GM19438 (cell line): ENCODE results near the gene SPATS2.

ENCODE experiments used
- ATAC-seq: cut with Tn5 transposase; IDR thresholded peaks from one replicate; pipeline ENCODE4 v1.9.1; 2021; ENCODE audit warnings: low read depth; ENCODE audit not compliant: unreplicated experiment

SPATS2 gene

GRCh38 chr12:49458816-49459215 lies 91.6 kb downstream of the SPATS2 start:
- ATAC-seq: no peak

- no peak for ATAC-seq
Measured at GRCh38 chr12:49461221-49461620, 94.0 kb downstream of the SPATS2 start.

GRCh38 chr12:49462083-49462744 lies 95.0 kb downstream of the SPATS2 start:
- no peak for ATAC-seq

DNA sequence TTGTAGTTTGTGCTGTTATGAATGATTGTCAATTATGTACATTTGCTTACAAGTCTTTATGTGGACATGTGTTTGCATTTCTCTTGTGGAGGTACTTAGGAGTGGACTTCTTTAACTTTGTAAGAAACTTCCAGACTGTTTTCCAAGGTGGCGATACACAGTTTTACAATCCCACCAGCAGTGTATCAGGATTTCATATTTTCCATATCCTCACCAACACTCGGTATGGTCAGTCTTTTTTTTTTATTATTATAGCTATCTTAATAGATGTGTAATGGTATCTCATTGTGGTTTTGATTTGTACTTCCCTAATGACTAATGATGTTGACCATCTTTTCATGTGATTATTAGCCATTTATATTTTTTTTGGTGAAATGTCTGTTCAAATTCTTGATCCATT lies 97.9 kb downstream of the SPATS2 start:
- no peak for ATAC-seq

DNA sequence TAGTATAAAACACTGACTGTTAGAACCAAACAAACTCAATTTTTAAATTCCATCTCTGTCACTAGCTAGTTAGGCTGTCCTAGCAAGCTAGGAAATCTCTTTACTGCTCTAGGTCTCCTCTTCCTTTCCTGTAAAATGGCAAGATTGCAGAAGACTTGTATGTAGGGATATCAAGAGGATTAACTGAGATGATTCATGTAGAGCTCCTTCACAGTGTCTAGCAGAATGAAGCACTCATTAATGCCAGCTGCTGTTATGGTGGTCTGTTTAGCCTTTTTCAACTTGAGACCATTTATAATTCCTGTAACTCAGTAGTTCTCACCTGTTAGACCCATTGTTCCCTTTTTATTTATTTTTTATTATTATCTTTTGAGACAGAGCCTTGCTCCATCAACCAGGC lies 103.7 kb downstream of the SPATS2 start:
- no peak for ATAC-seq

- no peak for ATAC-seq
Measured at GRCh38 chr12:49471557-49471956, 104.3 kb downstream of the SPATS2 start.

- ATAC-seq: no peak
Measured at GRCh38 chr12:49476091-49476490, 108.8 kb downstream of the SPATS2 start.

DNA sequence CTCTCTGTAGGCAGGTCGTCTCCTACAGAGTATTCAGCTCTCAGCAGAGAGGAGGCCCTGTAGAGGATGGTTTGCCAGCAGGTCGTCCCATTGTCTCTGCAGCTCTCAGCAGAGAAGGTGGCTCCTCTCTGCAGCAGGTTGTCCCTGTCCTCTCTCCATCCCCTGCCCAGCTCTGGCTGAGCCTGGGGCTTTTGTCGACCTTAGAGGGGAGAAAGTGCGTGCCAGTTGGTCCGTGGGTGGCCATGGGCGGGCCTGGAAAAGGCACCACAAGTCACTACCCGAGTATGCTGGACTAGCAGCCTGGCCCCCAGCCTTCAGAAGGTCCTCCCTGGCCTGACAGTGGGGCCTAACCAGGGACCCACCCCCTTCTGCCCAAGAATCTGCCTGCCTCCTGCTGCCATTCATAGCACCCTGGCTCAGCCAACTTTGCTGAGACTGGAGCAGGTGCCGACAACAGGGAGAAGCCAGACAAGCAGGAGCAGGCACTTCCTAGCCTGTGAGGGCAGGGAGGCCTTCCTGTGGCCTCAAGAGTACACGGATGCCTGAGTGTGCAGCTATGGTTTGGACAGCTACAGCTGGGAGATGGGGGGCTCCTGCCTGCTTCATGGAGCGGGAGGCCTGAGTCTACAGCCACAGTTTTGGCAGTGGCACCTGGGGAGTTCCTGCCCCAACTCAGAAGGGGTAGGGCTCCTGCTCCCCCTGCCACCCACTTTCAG lies 111.8 kb downstream of the SPATS2 start:
- no peak for ATAC-seq

DNA sequence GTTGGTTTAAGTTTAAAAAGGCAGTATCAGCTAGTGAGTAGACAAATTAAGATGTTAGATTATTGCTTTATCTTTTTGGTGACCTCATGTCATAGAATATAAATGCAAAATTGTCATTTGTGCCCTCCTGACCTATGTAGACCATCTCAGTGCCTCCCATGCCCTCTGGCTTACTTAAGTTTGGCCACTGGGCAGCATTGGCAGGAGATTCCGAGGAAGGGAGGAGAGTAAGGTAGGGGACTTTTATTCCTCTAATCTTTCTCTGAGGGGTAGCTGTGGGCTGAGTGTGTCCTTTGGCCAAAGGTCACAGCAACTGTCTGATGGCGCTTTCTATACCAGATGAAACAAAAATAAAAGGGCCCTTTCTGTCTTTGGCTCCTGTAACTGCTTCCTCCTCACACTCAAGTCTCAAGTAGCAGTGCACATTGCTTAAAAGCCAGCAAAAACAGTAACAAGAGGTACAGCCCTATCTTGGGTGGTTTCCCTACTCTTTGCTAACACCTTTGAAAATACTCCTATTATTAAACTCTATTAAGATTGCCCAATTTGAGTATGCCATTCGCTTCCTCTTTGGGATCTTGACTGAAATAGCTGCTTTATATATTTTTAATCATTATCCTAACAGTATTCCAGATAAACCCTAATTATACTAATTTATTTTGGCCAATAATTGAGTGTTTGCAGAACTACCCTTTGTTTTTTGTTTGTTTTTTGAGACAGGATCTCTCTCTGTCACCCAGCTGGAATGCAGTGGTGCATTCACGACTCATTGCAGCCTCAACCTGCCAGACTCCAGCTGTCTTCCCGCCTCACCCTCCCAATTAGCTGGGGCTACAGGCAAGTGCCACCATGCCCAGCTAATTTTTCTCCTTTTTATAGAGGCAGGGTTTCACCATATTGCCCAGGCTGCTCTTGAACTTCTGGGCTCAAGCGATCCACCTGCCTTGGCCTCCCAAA lies 115.1 kb downstream of the SPATS2 start:
- ATAC-seq: no peak

GRCh38 chr12:49483619-49484018 lies 116.4 kb downstream of the SPATS2 start:
- no peak for ATAC-seq

DNA sequence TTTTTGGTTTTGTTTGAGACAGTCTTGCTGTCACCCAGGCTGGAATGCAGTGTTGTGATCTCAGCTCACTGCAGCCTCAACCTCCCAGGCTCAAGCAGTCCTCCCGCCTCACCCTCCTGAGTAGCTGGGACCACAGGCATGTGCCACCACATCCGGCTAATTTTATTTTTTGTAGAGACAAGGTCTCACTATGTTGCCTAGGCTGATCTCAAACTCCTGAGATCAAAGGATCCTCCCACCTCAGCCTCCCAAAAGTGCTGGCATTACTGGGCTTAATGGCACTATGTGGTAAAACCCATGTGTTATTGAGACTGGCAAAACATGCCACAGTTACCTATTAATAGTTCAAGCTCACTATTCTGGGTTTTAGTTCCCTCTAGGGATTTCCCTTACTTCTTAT lies 120.3 kb downstream of the SPATS2 start:
- ATAC-seq: no peak

- ATAC-seq: no peak
Measured at GRCh38 chr12:49489154-49489553, 121.9 kb downstream of the SPATS2 start.

- ATAC-seq: no peak
Measured at GRCh38 chr12:49489720-49490119, 122.5 kb downstream of the SPATS2 start.

DNA sequence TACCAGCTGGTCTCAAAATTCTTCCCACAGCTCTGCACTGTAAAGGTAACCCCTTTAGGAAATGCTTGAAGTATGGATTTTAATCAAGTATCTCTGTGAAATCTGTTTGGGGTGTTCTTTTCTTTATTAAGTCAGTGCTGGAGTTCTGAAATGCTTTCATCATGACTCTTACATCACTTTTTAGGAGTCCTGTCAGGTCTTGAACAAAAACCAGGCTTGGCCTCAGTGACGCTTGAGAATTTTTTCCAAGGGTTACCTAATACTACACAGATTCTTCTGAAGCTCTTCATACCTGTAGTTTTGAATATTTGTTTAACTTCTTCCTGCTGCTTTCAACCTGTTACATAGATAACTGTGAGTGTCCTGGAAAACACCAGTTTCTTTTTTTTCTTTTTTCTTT lies 124.6 kb downstream of the SPATS2 start:
- ATAC-seq: no peak

DNA sequence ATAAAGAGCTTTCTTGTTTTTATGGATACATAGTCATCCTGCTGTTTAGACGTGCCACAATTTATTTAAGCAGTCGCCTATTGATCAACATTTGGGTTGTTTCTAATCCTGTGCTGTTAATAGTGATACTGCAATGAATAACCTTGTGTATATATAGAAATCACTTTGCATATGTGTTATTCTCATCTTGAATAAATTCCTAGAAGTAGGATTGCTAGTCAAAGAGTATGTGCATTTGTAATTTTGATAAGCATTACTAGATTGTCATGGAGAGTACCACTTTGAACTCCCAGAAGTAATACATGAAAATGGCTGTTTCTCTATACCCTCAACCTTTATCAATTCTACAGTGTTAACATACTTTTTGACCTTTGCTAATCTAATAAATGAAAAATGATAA lies 126.6 kb downstream of the SPATS2 start:
- ATAC-seq: no peak

GRCh38 chr12:49496417-49497360 lies 129.4 kb downstream of the SPATS2 start:
- ATAC-seq: no peak

- ATAC-seq: no peak
Measured at GRCh38 chr12:49501895-49502294, 134.6 kb downstream of the SPATS2 start.

DNA sequence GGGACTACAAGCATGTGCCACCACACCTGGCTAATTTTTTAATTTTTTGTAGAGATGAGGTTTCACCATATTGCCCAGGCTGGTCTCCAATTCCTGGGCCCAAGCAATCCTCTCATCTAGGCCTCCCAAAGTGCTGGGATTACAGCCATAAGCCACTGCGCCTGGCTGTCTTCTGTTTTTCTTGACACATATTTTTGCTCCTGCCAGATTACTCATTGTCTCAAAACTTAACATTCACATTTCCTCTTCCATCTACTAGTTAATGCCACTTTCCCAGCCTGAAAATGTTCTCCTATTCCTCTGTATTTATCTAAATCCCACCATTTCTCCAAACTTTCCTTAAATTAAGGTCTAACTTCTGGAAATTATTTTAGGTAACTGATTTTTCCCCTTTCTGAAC lies 135.3 kb downstream of the SPATS2 start:
- no peak for ATAC-seq

- no peak for ATAC-seq
Measured at GRCh38 chr12:49503674-49504180, 136.5 kb downstream of the SPATS2 start.

DNA sequence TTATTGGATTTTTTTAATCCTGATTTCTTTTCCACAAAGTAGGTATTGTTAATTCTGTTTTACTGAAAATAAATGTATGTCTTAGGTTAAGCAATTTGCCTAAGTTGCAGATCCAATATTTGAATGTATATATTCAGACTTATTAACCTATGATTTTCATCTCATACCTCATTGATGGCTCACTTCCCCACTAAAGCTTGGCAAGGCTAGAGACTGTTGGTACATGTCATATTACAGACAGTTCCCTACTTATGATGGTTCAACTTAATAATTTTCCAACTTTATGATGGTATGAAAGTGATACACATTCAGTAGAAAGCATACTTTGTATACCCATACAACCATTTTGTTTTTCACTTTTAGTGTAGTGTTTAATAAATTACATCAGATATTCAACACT lies 138.4 kb downstream of the SPATS2 start:
- ATAC-seq: no peak
